Measurements from ENCODE around the gene PRIM2.
"Not testable (repeated sequence)": the region's sequence is repeated elsewhere in the genome, so short reads cannot be mapped to it uniquely, and the experiment has no call there.

PRIM2 gene

GRCh38 chr6:57294862-57295445, 22.5 kb upstream of the PRIM2 start:
- Histone ChIP-seq H3K9ac (ENCODE audit: low read depth, low read length) (no peak overlapping the region), H3K27ac (ENCODE audit: low read length) (no peak overlapping the region), H3K9me3 (ENCODE audit: insufficient read depth, low read depth, low read length) (no peaks in the 10 kb centered on the region), H3K4me3 (ENCODE audit: low read length) (no peak overlapping the region), H3K4me1 (ENCODE audit: insufficient read depth, low read length) (no peaks in the 10 kb centered on the region), H3K27me3 (ENCODE audit: insufficient read depth, low read length) (no peaks in the 10 kb centered on the region), H3K36me3 (ENCODE audit: insufficient read depth, low read depth, low read length) (no peaks in the 10 kb centered on the region)

GRCh38 chr6:57297505-57297904, 19.9 kb upstream of the PRIM2 start:
- no peaks in the 10 kb centered on the region for H3K4me1 ChIP-seq (ENCODE audit: insufficient read depth, low read length)
- H3K4me3 ChIP-seq (ENCODE audit: low read length) = no peak overlapping the region
- no peaks in the 10 kb centered on the region for H3K27me3 ChIP-seq (ENCODE audit: insufficient read depth, low read length)
- H3K9me3 ChIP-seq (ENCODE audit: insufficient read depth, low read depth, low read length) = no peaks in the 10 kb centered on the region
- no peaks in the 10 kb centered on the region for H3K36me3 ChIP-seq (ENCODE audit: insufficient read depth, low read depth, low read length)
- H3K27ac ChIP-seq (ENCODE audit: low read length) = no peak overlapping the region
- no peak overlapping the region for H3K9ac ChIP-seq (ENCODE audit: low read depth, low read length)

- no peaks in the 10 kb centered on the region for H3K9me3 ChIP-seq (ENCODE audit: insufficient read depth, low read depth, low read length)
- no peaks in the 10 kb centered on the region for H3K4me1 ChIP-seq (ENCODE audit: insufficient read depth, low read length)
- no peak overlapping the region for H3K27ac ChIP-seq (ENCODE audit: low read length)
- H3K4me3 ChIP-seq (ENCODE audit: low read length) = no peak overlapping the region
- H3K27me3 ChIP-seq (ENCODE audit: insufficient read depth, low read length) = no peaks in the 10 kb centered on the region
- H3K9ac ChIP-seq (ENCODE audit: low read depth, low read length) = no peak overlapping the region
- H3K36me3 ChIP-seq (ENCODE audit: insufficient read depth, low read depth, low read length) = no peaks in the 10 kb centered on the region
Measured at GRCh38 chr6:57298741-57299140, 18.7 kb upstream of the PRIM2 start.

- Histone ChIP-seq H3K9me3 (ENCODE audit: insufficient read depth, low read depth, low read length) (no peaks in the 10 kb centered on the region), H3K9ac (ENCODE audit: low read depth, low read length) (no peak overlapping the region), H3K36me3 (ENCODE audit: insufficient read depth, low read depth, low read length) (no peaks in the 10 kb centered on the region), H3K27me3 (ENCODE audit: insufficient read depth, low read length) (no peaks in the 10 kb centered on the region), H3K4me1 (ENCODE audit: insufficient read depth, low read length) (no peaks in the 10 kb centered on the region), H3K27ac (ENCODE audit: low read length) (no peak overlapping the region), H3K4me3 (ENCODE audit: low read length) (no peak overlapping the region)
Measured at GRCh38 chr6:57301757-57302156, 15.7 kb upstream of the PRIM2 start.

GRCh38 chr6:57302477-57302876, 15.0 kb upstream of the PRIM2 start:
- Histone ChIP-seq H3K36me3 (ENCODE audit: insufficient read depth, low read depth, low read length) (no peaks in the 10 kb centered on the region), H3K9me3 (ENCODE audit: insufficient read depth, low read depth, low read length) (no peaks in the 10 kb centered on the region), H3K9ac (ENCODE audit: low read depth, low read length) (no peak overlapping the region), H3K4me1 (ENCODE audit: insufficient read depth, low read length) (no peaks in the 10 kb centered on the region), H3K4me3 (ENCODE audit: low read length) (no peak overlapping the region), H3K27ac (ENCODE audit: low read length) (no peak overlapping the region), H3K27me3 (ENCODE audit: insufficient read depth, low read length) (no peaks in the 10 kb centered on the region)

GRCh38 chr6:57303931-57304681, 13.3 kb upstream of the PRIM2 start:
- H3K36me3 ChIP-seq (ENCODE audit: insufficient read depth, low read depth, low read length) = no peaks in the 10 kb centered on the region
- no peak overlapping the region for H3K27ac ChIP-seq (ENCODE audit: low read length)
- H3K9ac ChIP-seq (ENCODE audit: low read depth, low read length) = no peak overlapping the region
- H3K9me3 ChIP-seq (ENCODE audit: insufficient read depth, low read depth, low read length) = no peaks in the 10 kb centered on the region
- H3K27me3 ChIP-seq (ENCODE audit: insufficient read depth, low read length) = no peaks in the 10 kb centered on the region
- no peak overlapping the region for H3K4me3 ChIP-seq (ENCODE audit: low read length)
- H3K4me1 ChIP-seq (ENCODE audit: insufficient read depth, low read length) = no peaks in the 10 kb centered on the region

- no peak overlapping the region for H3K9ac ChIP-seq (ENCODE audit: low read depth, low read length)
- no peaks in the 10 kb centered on the region for H3K4me1 ChIP-seq (ENCODE audit: insufficient read depth, low read length)
- H3K9me3 ChIP-seq (ENCODE audit: insufficient read depth, low read depth, low read length) = no peaks in the 10 kb centered on the region
- no peak overlapping the region for H3K27ac ChIP-seq (ENCODE audit: low read length)
- H3K27me3 ChIP-seq (ENCODE audit: insufficient read depth, low read length) = no peaks in the 10 kb centered on the region
- H3K4me3 ChIP-seq (ENCODE audit: low read length) = no peak overlapping the region
- H3K36me3 ChIP-seq (ENCODE audit: insufficient read depth, low read depth, low read length) = no peaks in the 10 kb centered on the region
Measured at GRCh38 chr6:57305107-57305506, 12.3 kb upstream of the PRIM2 start.

GRCh38 chr6:57305761-57306160, 11.7 kb upstream of the PRIM2 start:
- no peaks in the 10 kb centered on the region for H3K9me3 ChIP-seq (ENCODE audit: insufficient read depth, low read depth, low read length)
- H3K27ac ChIP-seq (ENCODE audit: low read length) = no peak overlapping the region
- H3K36me3 ChIP-seq (ENCODE audit: insufficient read depth, low read depth, low read length) = no peaks in the 10 kb centered on the region
- H3K9ac ChIP-seq (ENCODE audit: low read depth, low read length) = no peak overlapping the region
- H3K4me1 ChIP-seq (ENCODE audit: insufficient read depth, low read length) = no peaks in the 10 kb centered on the region
- no peaks in the 10 kb centered on the region for H3K27me3 ChIP-seq (ENCODE audit: insufficient read depth, low read length)
- H3K4me3 ChIP-seq (ENCODE audit: low read length) = no peak overlapping the region

GRCh38 chr6:57306273-57306672, 11.2 kb upstream of the PRIM2 start:
- no peaks in the 10 kb centered on the region for H3K9me3 ChIP-seq (ENCODE audit: insufficient read depth, low read depth, low read length)
- H3K4me1 ChIP-seq (ENCODE audit: insufficient read depth, low read length) = no peaks in the 10 kb centered on the region
- no peak overlapping the region for H3K27ac ChIP-seq (ENCODE audit: low read length)
- no peaks in the 10 kb centered on the region for H3K27me3 ChIP-seq (ENCODE audit: insufficient read depth, low read length)
- H3K4me3 ChIP-seq (ENCODE audit: low read length) = no peak overlapping the region
- no peaks in the 10 kb centered on the region for H3K36me3 ChIP-seq (ENCODE audit: insufficient read depth, low read depth, low read length)
- no peak overlapping the region for H3K9ac ChIP-seq (ENCODE audit: low read depth, low read length)

- H3K4me3 ChIP-seq (ENCODE audit: low read length) = no peak overlapping the region
- H3K9me3 ChIP-seq (ENCODE audit: insufficient read depth, low read depth, low read length) = no peaks in the 10 kb centered on the region
- no peak overlapping the region for H3K27ac ChIP-seq (ENCODE audit: low read length)
- no peaks in the 10 kb centered on the region for H3K36me3 ChIP-seq (ENCODE audit: insufficient read depth, low read depth, low read length)
- no peak overlapping the region for H3K9ac ChIP-seq (ENCODE audit: low read depth, low read length)
- no peaks in the 10 kb centered on the region for H3K4me1 ChIP-seq (ENCODE audit: insufficient read depth, low read length)
- H3K27me3 ChIP-seq (ENCODE audit: insufficient read depth, low read length) = no peaks in the 10 kb centered on the region
Measured at GRCh38 chr6:57307850-57308249, 9.6 kb upstream of the PRIM2 start.

- not testable (repeated sequence) for H3K9ac ChIP-seq (ENCODE audit: low read depth, low read length); H3K4me1 ChIP-seq (ENCODE audit: insufficient read depth, low read length); H3K27me3 ChIP-seq (ENCODE audit: insufficient read depth, low read length); H3K4me3 ChIP-seq (ENCODE audit: low read length); H3K9me3 ChIP-seq (ENCODE audit: insufficient read depth, low read depth, low read length); H3K36me3 ChIP-seq (ENCODE audit: insufficient read depth, low read depth, low read length); H3K27ac ChIP-seq (ENCODE audit: low read length)
Measured at GRCh38 chr6:57308755-57309154, 8.7 kb upstream of the PRIM2 start.

- H3K9ac ChIP-seq (ENCODE audit: low read depth, low read length); H3K4me3 ChIP-seq (ENCODE audit: low read length); H3K27ac ChIP-seq (ENCODE audit: low read length); H3K9me3 ChIP-seq (ENCODE audit: insufficient read depth, low read depth, low read length); H3K4me1 ChIP-seq (ENCODE audit: insufficient read depth, low read length); H3K27me3 ChIP-seq (ENCODE audit: insufficient read depth, low read length); H3K36me3 ChIP-seq (ENCODE audit: insufficient read depth, low read depth, low read length): not testable (repeated sequence)
Measured at GRCh38 chr6:57310095-57310816, 7.2 kb upstream of the PRIM2 start.

Data from iPS-20b (cell line).